ENCODE results near the gene ZNF280B. TPM values are rescaled to one million over a fixed set of nuclear protein-coding genes. Genes with fewer than 3 reads are reported as not detected.
"Not testable (repeated sequence)": the region's sequence is repeated elsewhere in the genome, so short reads cannot be mapped to it uniquely, and the experiment has no call there.

ZNF280B gene
- total RNA-seq, 4 donors from 2014 or later = 0.10 to 0.78 (median 0.29) TPM

- TF ChIP-seq POLR2A (IDR thresholded peaks at IDR 0.05) = no peak
- TF ChIP-seq, protein P1, sequence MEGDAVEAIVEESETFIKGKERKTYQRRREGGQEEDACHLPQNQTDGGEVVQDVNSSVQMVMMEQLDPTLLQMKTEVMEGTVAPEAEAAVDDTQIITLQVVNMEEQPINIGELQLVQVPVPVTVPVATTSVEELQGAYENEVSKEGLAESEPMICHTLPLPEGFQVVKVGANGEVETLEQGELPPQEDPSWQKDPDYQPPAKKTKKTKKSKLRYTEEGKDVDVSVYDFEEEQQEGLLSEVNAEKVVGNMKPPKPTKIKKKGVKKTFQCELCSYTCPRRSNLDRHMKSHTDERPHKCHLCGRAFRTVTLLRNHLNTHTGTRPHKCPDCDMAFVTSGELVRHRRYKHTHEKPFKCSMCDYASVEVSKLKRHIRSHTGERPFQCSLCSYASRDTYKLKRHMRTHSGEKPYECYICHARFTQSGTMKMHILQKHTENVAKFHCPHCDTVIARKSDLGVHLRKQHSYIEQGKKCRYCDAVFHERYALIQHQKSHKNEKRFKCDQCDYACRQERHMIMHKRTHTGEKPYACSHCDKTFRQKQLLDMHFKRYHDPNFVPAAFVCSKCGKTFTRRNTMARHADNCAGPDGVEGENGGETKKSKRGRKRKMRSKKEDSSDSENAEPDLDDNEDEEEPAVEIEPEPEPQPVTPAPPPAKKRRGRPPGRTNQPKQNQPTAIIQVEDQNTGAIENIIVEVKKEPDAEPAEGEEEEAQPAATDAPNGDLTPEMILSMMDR (IDR thresholded peaks at IDR 0.05 in 4 of 5, conservative IDR thresholded peaks at IDR 0.05 in 1 of 5) = no peak
- in situ Hi-C loops (cut with MboI; ENCODE audit: low sequenced_read_pairs in 4 of 4) (no loop called here), intact Hi-C loops (cut with DNase I; ENCODE audit: low total_unique reads) (no loop called here)
- ATAC-seq = no peak
- Histone ChIP-seq H3K27me3 (peaks cover 4 to 7% (median 4%) of the 10 kb centered on the region in 3 donors), H3K36me3 (no peaks in the 10 kb centered on the region), H3K27ac (no peak overlapping the region), H3K9me3 (no peaks in the 10 kb centered on the region), H3K4me1 (no peaks in the 10 kb centered on the region), H3K4me3 (no peak overlapping the region)
- DNase-seq = no peak
These were observed 65.4 kb downstream of the ZNF280B start for GRCh38 chr22:22442928-22443709.

GRCh38 chr22:22441626-22442025 lies 66.9 kb downstream of the ZNF280B start:
- ATAC-seq; DNase-seq; H3K36me3 ChIP-seq; intact Hi-C loops (cut with DNase I; ENCODE audit: low total_unique reads); H3K27ac ChIP-seq; H3K4me1 ChIP-seq; H3K9me3 ChIP-seq; H3K27me3 ChIP-seq; in situ Hi-C loops (cut with MboI; ENCODE audit: low sequenced_read_pairs in 4 of 4); H3K4me3 ChIP-seq: not testable (repeated sequence)

DNA sequence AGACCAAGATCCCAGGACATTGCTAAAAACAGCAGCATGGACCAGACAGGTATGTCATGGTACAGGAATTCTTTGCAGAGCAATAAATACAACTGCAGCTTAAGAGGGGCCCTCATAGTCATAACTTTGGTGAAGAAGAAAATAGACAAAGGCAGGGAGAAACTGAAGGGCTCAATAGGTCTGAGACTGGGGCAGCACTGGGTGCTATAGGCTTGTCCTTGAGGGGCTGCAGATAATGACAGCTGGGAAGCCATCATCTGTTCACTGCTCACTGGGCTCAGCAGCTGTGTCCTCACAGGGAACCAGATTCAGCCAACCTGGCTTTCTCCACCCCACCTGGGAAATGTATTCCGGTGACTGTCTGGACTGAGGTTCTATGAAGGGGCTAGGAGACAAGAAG lies 68.4 kb downstream of the ZNF280B start:
- H3K27me3 ChIP-seq = peaks cover 4 to 13% (median 4%) of the 10 kb centered on the region in 3 donors
- no peak for DNase-seq

More for the DNA sequence above, 68.4 kb downstream of the ZNF280B start:
- H3K4me1 ChIP-seq = no peaks in the 10 kb centered on the region
- no peak overlapping the region for H3K27ac ChIP-seq
- H3K4me3 ChIP-seq = no peak overlapping the region
- no peak for ATAC-seq
- TF ChIP-seq, protein P1 (IDR thresholded peaks at IDR 0.05 in 4 of 5, conservative IDR thresholded peaks at IDR 0.05 in 1 of 5) = no peak
- no peak for TF ChIP-seq POLR2A (IDR thresholded peaks at IDR 0.05)
- in situ Hi-C loops (cut with MboI; ENCODE audit: low sequenced_read_pairs in 4 of 4) = no loop called here
- no peaks in the 10 kb centered on the region for H3K9me3 ChIP-seq
- intact Hi-C loops (cut with DNase I; ENCODE audit: low total_unique reads) = no loop called here
- no peaks in the 10 kb centered on the region for H3K36me3 ChIP-seq

Other genes starting within 250 kb of the ZNF280B start
- not detected for gene ZNF280A, start 11.5 kb upstream of the ZNF280B start, total RNA-seq
- not detected for gene PRAME, start 50.5 kb upstream of the ZNF280B start, total RNA-seq
- gene GGTLC2, start 135.9 kb upstream of the ZNF280B start, total RNA-seq = not detected